ENCODE data around the gene OR2W1.

Gene OR2W1

DNA sequence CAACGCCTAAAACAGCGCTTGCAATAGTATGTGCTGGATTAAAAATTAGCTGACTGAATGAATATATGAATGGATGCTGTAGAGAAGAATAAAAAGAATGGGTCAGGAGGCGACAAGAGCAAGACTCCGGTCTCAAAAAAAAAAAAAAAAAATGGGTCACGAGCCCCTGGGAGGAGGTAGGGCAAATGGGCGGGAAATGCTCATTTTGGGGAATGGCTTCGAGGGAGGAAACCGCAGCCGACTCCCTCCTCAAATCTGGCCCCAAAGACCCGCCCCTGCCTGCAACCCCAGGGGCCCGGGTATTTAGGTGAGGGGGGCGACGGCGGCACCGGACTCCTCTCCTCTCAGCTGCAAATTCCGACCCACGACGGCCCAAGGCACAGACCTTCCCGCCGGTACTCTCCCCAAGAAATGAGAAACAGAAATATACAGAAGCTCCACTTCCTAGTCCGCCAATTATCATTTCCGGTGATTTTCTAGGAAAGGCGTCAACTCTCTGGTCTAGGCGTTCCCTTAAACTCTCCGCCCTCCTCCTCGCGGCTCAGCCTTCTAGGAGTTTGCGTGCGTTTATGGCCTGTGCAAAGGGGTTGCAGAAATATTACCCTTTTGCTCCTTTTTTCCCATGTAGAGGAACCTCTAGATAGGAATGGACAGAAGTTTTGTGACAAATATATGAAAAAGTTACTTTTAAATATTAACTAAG, 39.6 kb downstream of the OR2W1 start, which contains the start of gene ZNF311:
Gene ZNF311, minus strand, starts transcription at position 133 of the 703 bp plus-strand sequence. CDS start 1,361 bp downstream, outside the sequence.
- DNase-seq (ENCODE audit: insufficient read length, low spot score), result peak; percentile 55

DNA sequence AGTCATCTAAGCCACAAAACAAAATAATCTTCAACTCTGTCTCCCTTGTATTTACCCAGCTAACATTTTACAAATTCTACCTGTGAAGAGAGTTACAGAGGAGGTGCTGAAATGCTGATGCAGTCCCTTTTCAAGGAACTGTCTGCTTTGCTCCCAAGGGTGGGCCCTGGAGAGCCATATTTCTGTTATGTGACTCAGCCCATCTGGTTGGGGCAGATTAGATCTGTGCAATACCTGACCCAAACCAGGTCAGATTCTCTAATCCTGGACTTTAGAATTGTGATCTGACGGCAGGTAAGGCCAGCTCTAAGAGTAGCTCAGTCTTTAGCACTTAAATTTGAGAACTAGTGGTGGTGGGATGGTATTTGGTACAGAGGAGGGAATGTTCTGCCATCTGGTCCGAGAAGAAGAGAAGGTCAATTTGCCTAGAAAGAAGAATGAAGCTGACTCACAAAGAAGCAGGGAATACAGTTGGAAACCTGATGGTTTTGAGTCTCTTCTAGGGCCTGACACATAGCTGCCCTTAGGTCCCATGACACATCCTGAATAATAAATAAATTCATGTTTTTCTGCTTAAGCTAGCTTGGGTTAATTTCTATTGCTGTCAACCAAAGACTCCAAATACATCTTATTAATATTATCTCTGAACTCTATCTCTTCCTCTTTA, 48.0 kb downstream of the OR2W1 start:
- no peak for DNase-seq (ENCODE audit: insufficient read length, low spot score)
- no peak for FAIRE-seq

More for the DNA sequence above, 39.6 kb downstream of the OR2W1 start, which contains the start of gene ZNF311:
- no peak for FAIRE-seq

DNA sequence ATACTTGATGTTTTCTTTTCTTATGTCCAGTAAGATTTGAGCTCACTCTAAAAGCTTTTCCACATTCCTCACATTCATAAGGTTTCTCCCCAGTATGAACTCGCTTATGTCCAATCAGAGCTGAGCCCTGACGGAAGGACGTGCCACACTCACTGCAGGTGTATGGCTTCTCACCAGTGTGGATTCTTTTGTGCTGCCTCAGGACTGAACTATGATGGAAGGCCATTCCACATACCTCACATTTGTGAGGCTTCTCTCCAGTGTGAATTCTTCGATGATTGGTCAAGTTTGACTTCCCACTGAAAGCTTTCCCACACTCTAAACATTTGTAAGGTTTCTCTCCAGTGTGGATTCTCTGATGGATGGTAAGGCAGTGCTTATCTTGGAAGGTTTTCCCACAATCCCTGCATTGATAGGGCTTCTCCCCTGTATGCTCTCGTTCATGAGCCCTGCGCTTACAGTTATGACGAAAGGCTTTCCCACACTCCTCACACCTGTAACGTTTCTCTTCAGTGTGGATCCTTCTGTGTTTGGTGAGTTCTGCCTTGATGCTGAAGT, 49.8 kb downstream of the OR2W1 start:
- no peak for FAIRE-seq

More for the DNA sequence above, 49.8 kb downstream of the OR2W1 start:
- DNase-seq (ENCODE audit: insufficient read length, low spot score), result no peak
